Spleen (tissue), 11 donors: ENCODE results near the gene PSPN. TPM values are rescaled to one million over a fixed set of nuclear protein-coding genes. Genes with fewer than 3 reads are reported as not detected.
A peak's percentile ranks its signal among the peaks of the same experiment; 100 is the strongest.

ENCODE experiments used
- DNase-seq: peaks from one replicate; pipeline ENCODE4 v3.0.0-alpha.2; 2020
- H3K27ac ChIP-seq, 8 donors: fragments of 200-600 bp; sonication (generic) in 7 of 8; 1 replicate in 4 of 8; 2 replicates in 4 of 8; pipeline versions ENCODE4 v1.5.0 to v1.8.0; 2016 to 2021; ENCODE audit warnings: inconsistent platforms in 4 of 8, mild to moderate bottlenecking in 4 of 8, moderate library complexity in 1 of 8
- H3K27me3 ChIP-seq, 7 donors: fragments of 200-600 bp; sonication (generic) in 6 of 7; replicated peaks in 1 of 7; 1 replicate in 4 of 7; 2 replicates in 3 of 7; pipeline versions ENCODE4 v1.5.0 to v1.8.0; 2016 to 2021; ENCODE audit warnings: inconsistent platforms in 3 of 7, mild to moderate bottlenecking in 1 of 7
- H3K36me3 ChIP-seq, 6 donors: fragments of 200-600 bp; sonication (generic) in 5 of 6; 1 replicate in 4 of 6; 2 replicates in 2 of 6; pipeline versions ENCODE4 v1.5.0 to v1.8.0; 2016 to 2021; ENCODE audit warnings: inconsistent platforms in 2 of 6
- H3K4me1 ChIP-seq, 6 donors: fragments of 200-600 bp; sonication (generic) in 5 of 6; 1 replicate in 3 of 6; 2 replicates in 3 of 6; pipeline versions ENCODE4 v1.5.0 to v1.8.0; 2016 to 2021; ENCODE audit warnings: inconsistent platforms in 3 of 6
- H3K4me3 ChIP-seq, 8 donors: fragments of 200-600 bp; sonication (generic) in 7 of 8; 1 replicate in 4 of 8; 2 replicates in 4 of 8; pipeline versions ENCODE4 v1.5.0 to v1.8.0; 2016 to 2021; ENCODE audit warnings: inconsistent platforms in 4 of 8, mild to moderate bottlenecking in 4 of 8, moderate library complexity in 2 of 8
- H3K9me3 ChIP-seq, 8 donors: fragments of 200-600 bp; sonication (generic) in 7 of 8; 1 replicate in 4 of 8; 2 replicates in 4 of 8; pipeline versions ENCODE4 v1.5.0 to v1.8.0; 2016 to 2021; ENCODE audit warnings: inconsistent platforms in 4 of 8
- POLR2A ChIP-seq, 3 donors: fragments of 450-650 bp; IDR thresholded peaks; one replicate each; pipeline ENCODE4 v1.5.1; 2017; ENCODE audit warnings: antibody characterized with exemption in 3 of 3, mild to moderate bottlenecking in 1 of 3
- POLR2AphosphoS5 ChIP-seq, 3 donors: sonication (generic); formaldehyde crosslinking; IDR thresholded peaks; one replicate each; pipeline ENCODE4 v1.5.1; 2017; ENCODE audit warnings: antibody characterized with exemption in 3 of 3
- WGBS, 5 donors: extraction: QIAGEN DNeasy Blood & Tissue Kit in 3 of 5; methylation state at CpG; one replicate each; pipeline versions ENCODE4 v1.1.5 to v1.1.7; 2013 to 2018; 5-methylcytosine and 5-hydroxymethylcytosine counted together
- intact Hi-C: fragments of 100-400 bp; cut with DNase I; formaldehyde crosslinking; loops from one replicate; pipeline ENCODE4 v1.15.0; 2023; ENCODE audit warnings: low total_unique reads
- polyA plus RNA-seq, 3 donors: library from polyadenylated mRNA; stranded (reverse); fragments of 200-250 nt; gene quantifications; one replicate each; pipeline ENCODE4 v1.2.1, GENCODE V29; 2013
- total RNA-seq, 7 donors: library from RNA; depleted of rRNA in 3 of 7; stranded (reverse); fragments of >200 nt in 3 of 7; fragmentation: NEBNext Ultra II Directional in 4 of 7; extraction: Animal tissue kit (Norgen Biotek cat#: 25700) in 4 of 7; gene quantifications; one replicate each; pipeline versions ENCODE4 v1.1.0 to v1.2.1, GENCODE V29; 2016 to 2021
- TF ChIP-seq, protein P1 (sequence below), 11 experiments: fragments of 200-600 bp in 7 of 11; fragments of 450-650 bp in 4 of 11; sonication (generic) in 4 of 11; IDR thresholded peaks in 8 of 11; conservative IDR thresholded peaks in 3 of 11; 1 replicate in 7 of 11; 2 replicates in 4 of 11; pipeline versions ENCODE4 v1.4.0 to v1.8.0; 2016 to 2021; ENCODE audit warnings: antibody characterized with exemption in 11 of 11, inconsistent platforms in 4 of 11, mild to moderate bottlenecking in 1 of 11
- donor health status: healthy with polysubstance abuse.
- donor health status: DM: no; HTN: no; CAD: no; lungs with moderate emphysema.
- donor health status: DM: no; HTN: no; CAD: no.
- donor health status: Bipolar disorder and iron deficiency.
- donor health status: healthy.
- donor health status: DM: no; HTN: no; CAD: no.
- donor health status: DM: yes; HTN: yes; CAD: no.

The PSPN gene
- total and polyA plus RNA-seq, 10 donors, result 0.43 to 2.2 (median 1.5) TPM

DNA sequence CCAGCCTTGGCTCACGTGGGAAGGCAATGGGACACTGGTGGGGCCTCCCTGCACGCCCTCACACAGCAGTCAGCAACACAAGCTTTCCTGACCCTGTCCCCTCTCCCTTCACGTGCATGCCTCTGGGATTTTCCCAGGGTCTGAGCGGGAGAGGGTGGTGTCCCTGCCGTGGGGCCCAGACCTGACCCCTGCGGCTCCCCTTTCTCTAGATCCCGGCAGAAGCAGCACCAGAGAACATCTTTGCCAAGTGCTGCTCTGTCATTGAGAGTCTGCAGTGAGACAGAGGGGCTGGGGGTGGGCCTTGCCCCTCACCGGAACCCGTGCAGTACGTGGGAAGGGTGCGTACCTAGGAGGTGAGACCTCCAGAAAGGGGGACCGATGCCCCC is 36.3 kb upstream of the PSPN start:
- TF ChIP-seq POLR2AphosphoS5 (IDR thresholded peaks at IDR 0.05), result peak in 1 of 3 donors; percentile 20
- TF ChIP-seq, protein P1, sequence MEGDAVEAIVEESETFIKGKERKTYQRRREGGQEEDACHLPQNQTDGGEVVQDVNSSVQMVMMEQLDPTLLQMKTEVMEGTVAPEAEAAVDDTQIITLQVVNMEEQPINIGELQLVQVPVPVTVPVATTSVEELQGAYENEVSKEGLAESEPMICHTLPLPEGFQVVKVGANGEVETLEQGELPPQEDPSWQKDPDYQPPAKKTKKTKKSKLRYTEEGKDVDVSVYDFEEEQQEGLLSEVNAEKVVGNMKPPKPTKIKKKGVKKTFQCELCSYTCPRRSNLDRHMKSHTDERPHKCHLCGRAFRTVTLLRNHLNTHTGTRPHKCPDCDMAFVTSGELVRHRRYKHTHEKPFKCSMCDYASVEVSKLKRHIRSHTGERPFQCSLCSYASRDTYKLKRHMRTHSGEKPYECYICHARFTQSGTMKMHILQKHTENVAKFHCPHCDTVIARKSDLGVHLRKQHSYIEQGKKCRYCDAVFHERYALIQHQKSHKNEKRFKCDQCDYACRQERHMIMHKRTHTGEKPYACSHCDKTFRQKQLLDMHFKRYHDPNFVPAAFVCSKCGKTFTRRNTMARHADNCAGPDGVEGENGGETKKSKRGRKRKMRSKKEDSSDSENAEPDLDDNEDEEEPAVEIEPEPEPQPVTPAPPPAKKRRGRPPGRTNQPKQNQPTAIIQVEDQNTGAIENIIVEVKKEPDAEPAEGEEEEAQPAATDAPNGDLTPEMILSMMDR (IDR thresholded peaks at IDR 0.05 in 8 of 11, conservative IDR thresholded peaks at IDR 0.05 in 3 of 11), result no peak
- TF ChIP-seq POLR2A (IDR thresholded peaks at IDR 0.05), result no peak
- Histone ChIP-seq H3K36me3 (peaks cover 3 to 45% (median 36%) of the 10 kb centered on the region in 6 donors), H3K27me3 (no peaks in the 10 kb centered on the region), H3K9me3 (no peaks in the 10 kb centered on the region), H3K4me1 (peaks cover 0 to 5% (median 0%) of the 10 kb centered on the region in 6 donors), H3K27ac (peak overlapping the region in 1 of 8 donors; percentile 51), H3K4me3 (no peak overlapping the region)
- no peak for DNase-seq
- intact Hi-C loops, result no loop called here
- 79 to 91% (median 79%) methylated on average over 8 to 12 of the region's 12 CpGs for WGBS, 5 donors

DNA sequence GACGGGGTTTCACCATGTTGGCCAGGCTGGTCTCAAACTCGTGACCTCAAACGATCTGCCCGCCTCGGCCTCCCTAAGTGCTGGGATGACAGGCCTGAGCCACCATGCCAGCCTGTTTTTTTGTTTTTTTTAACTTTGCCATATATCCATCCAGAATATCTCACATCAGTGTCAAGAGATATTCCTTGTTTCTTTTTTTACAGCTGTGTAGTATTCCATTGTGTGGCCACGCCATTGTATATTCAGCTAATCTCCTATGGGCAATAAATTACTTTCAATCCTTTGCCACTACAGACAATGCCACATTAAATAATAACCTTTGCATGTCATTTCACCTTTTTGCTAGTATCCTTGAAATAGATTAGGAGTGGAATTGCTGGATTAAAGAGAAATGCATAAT is 33.6 kb upstream of the PSPN start:
- TF ChIP-seq POLR2A (IDR thresholded peaks at IDR 0.05) (no peak), POLR2AphosphoS5 (IDR thresholded peaks at IDR 0.05) (no peak)
- TF ChIP-seq, protein P1 (IDR thresholded peaks at IDR 0.05 in 8 of 11, conservative IDR thresholded peaks at IDR 0.05 in 3 of 11), result no peak
- no peaks in the 10 kb centered on the region for H3K27me3 ChIP-seq
- peaks cover 0 to 5% (median 0%) of the 10 kb centered on the region in 6 donors for H3K4me1 ChIP-seq
- H3K4me3 ChIP-seq, result no peak overlapping the region
- 89 to 97% (median 95%) methylated on average over 6 of the region's 6 CpGs for WGBS, 5 donors
- intact Hi-C loops, result no loop called here
- DNase-seq, result no peak
- H3K36me3 ChIP-seq, result peaks cover 0 to 18% (median 9%) of the 10 kb centered on the region in 6 donors
- no peaks in the 10 kb centered on the region for H3K9me3 ChIP-seq
- no peak overlapping the region for H3K27ac ChIP-seq

DNA sequence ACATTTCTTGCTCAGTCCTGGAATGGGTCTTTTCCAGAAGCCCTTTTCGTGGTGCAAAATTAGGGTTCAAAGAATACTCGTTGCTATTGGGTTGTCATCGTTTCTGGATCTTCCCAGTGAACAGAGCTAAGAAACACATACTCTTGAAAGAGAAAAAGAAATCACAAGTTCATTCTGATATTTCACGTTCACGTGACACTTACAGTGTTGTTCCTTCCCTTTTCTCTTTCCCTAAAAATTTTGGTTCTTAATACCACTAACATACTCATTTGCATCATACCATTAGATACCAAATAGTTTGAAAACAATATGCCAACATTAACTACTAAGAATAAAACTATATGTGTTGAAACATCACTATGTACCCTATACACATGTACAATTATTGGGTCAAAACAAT is 30.7 kb upstream of the PSPN start:
- Histone ChIP-seq H3K9me3 (no peaks in the 10 kb centered on the region), H3K27me3 (no peaks in the 10 kb centered on the region), H3K27ac (no peak overlapping the region), H3K4me3 (no peak overlapping the region), H3K36me3 (no peaks in the 10 kb centered on the region), H3K4me1 (no peaks in the 10 kb centered on the region)
- WGBS, 5 donors, result 68 to 83% (median 72%) methylated on average over 5 of the region's 5 CpGs
- intact Hi-C loops, result no loop called here
- TF ChIP-seq POLR2AphosphoS5 (IDR thresholded peaks at IDR 0.05), result no peak
- TF ChIP-seq, protein P1 (IDR thresholded peaks at IDR 0.05 in 8 of 11, conservative IDR thresholded peaks at IDR 0.05 in 3 of 11), result no peak
- no peak for TF ChIP-seq POLR2A (IDR thresholded peaks at IDR 0.05)
- no peak for DNase-seq

DNA sequence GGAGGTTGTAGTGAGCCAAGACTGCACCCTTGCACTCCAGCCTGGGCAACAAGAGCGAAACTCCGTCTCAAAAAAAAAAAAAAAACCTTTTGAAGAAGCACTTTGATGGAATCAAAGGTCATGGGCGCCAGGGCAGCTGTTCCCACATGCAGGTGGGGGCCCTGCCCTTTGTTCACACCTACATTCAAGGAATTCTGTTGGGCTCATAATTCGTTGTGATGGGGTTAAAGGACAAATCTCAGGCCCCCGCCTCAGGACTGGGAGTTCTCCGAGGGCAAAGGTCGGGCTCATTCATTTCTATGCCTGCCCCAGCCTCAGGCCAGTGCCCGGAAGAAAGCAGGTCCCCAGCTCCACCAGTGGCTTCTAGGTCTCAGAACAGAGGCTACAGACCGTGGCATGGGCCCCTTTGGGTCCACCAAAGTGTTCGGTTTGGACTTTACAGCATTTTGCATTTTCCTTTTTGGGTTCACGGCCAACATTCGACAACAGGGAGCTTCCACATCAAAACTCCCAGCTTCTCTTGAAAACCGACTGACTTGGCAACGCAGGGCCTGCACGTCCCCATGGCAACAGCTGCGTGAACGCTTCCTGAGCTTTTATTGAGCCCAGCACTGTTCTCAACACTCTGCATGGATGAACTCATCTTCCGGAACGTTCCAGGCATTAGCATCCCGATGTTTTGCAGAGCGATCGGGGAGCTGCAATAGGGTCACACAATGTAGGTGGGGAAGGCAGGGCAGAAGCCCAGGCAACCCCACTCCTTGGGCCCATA is 27.3 kb upstream of the PSPN start:
- intact Hi-C loops, result no loop called here
- Histone ChIP-seq H3K4me3 (no peak overlapping the region), H3K9me3 (no peaks in the 10 kb centered on the region), H3K27ac (no peak overlapping the region), H3K36me3 (no peaks in the 10 kb centered on the region), H3K4me1 (no peaks in the 10 kb centered on the region), H3K27me3 (no peaks in the 10 kb centered on the region)
- WGBS, 5 donors, result 69 to 78% (median 72%) methylated on average over 22 of the region's 22 CpGs
- TF ChIP-seq, protein P1 (IDR thresholded peaks at IDR 0.05 in 8 of 11, conservative IDR thresholded peaks at IDR 0.05 in 3 of 11), result no peak
- no peak for TF ChIP-seq POLR2AphosphoS5 (IDR thresholded peaks at IDR 0.05)
- no peak for TF ChIP-seq POLR2A (IDR thresholded peaks at IDR 0.05)
- DNase-seq, result no peak
